HTR-8/SVneo (cell line): Measurements from ENCODE around the gene EFNA2.
A peak's percentile ranks its signal among the peaks of the same experiment; 100 is the strongest.
"Not testable (repeated sequence)": the region's sequence is repeated elsewhere in the genome, so short reads cannot be mapped to it uniquely, and the experiment has no call there.

Source experiments
- DNase-seq: peaks from one replicate; pipeline ENCODE4 v3.0.0; 2011; ENCODE audit warnings: low spot score, mixed read lengths; ENCODE audit not compliant: insufficient read length
- FAIRE-seq: peaks from 2 replicates; lab custom pipeline; 2011; peaks lifted over from hg19 to GRCh38; lab: Jason Lieb, UNC

EFNA2 gene

GRCh38 chr19:1312767-1313694 lies 27.4 kb downstream of the EFNA2 start:
- DNase-seq (peak; percentile 89), FAIRE-seq (no peak)

DNA sequence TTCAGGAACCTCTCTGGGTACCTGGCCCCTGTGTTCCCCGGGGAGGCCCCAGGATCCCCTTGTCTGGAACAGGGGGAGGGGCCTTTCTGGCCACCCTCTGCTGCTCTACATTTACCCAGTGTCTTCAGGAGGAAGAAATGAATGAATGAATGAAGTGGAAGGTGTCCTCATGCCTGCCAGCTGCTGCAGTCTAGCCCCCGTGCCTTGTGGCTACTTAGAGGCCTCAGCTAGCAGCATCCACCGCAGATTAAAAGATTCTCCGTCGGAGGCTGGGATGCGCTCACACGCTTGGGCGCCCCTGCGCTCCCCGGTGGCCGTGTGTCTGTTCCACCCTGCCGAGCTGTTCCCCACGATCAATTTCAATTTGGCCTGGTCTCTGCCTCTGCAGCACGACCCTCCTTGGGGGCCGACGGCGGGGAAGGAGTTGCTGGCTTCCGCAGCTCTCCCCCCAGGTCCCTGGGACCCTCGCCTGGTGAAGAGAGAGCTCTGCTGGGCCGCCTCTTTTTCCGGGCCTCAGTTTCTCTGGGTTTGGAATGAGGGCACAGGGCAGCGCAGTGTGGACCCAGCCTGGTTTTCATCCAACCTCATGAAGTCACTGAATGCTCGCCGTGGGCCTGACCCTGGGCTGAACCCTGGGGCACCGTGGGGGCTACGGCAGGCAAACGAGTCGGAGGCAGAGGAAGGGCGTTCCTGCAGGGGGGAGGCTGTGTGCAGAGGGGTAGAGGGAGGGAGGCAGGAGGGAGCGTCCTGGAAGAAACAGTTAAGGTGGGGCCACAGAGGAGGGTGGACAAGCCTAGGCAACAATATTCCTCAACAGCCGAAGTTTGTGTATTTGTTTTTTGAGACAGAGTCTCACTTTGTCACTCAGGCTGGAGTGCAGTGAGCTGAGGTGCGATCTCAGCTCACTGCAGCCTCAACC lies 28.3 kb downstream of the EFNA2 start:
- FAIRE-seq = no peak
- DNase-seq = no peak

DNA sequence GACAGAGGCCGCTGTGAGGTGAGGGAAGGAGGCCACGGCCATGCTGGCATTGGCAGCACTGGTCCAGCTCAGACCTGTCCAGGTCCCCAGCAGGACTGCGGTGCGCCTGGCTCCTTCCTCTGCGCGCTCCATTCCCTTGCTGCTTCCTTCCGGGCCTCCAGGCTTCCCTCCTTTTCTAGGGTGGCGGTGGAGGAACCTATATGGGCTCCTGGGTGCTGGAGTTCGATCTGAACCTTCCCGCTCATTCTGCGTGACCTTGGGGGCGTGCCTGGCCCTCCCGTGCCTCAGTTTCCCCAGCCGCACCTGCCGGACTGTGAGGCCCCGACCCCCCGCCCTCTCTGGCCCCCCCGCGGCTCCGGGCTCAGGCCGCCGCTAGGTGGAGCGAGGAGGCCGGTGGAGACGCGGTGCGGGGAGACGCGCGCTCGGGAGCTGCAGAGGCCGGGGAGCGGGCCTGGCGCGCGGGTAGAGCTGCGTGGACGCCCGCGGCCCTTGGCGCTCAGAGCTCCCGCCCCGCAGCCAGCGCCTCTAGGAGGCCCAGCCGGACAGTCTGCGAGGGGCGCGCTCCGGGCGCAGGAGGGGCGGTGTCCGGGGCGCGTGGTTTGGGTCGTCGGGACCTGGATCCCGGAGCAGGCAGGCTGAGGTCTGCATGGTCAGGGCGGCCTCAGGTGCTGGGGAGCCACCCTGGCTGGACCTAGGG lies 29.9 kb downstream of the EFNA2 start:
- DNase-seq = no peak
- FAIRE-seq = no peak

- no peak for DNase-seq
- FAIRE-seq = no peak
Measured at GRCh38 chr19:1316466-1316865, 30.8 kb downstream of the EFNA2 start.

DNA sequence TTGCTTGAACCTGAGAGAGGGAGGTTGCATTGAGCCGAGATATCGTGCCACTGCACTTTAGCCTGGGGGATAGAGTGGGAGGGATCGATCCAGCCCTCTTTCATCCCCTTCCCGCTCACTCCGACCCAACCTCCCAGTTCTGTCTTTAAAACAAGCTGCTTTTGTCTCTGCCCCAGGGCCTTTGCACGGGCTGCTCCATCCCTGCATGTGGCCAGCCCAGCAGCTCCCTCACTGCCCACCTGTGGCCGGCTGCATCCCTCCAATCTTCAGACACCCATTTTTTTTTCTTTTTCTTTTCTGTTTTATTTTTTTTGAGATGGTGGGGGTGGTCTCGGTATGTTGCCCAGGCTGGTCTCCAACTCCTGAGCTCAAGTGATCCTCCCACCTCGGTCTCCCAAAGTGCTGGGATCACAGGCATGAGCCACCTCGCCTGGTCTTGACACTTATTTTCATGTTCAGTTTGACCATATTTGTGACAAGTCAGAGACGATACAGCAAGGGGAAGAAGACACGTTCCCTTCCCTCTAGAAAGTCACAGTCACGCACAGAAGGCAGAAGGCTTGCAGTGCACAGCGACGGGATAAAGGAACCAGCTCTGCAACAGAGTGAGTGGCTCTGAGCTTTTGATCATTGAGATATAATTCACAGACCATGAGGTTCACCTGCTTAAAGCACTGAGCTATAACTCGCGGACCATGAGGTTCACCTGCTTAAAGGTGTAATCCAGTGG lies 31.8 kb downstream of the EFNA2 start:
- FAIRE-seq = no peak
- no peak for DNase-seq

DNA sequence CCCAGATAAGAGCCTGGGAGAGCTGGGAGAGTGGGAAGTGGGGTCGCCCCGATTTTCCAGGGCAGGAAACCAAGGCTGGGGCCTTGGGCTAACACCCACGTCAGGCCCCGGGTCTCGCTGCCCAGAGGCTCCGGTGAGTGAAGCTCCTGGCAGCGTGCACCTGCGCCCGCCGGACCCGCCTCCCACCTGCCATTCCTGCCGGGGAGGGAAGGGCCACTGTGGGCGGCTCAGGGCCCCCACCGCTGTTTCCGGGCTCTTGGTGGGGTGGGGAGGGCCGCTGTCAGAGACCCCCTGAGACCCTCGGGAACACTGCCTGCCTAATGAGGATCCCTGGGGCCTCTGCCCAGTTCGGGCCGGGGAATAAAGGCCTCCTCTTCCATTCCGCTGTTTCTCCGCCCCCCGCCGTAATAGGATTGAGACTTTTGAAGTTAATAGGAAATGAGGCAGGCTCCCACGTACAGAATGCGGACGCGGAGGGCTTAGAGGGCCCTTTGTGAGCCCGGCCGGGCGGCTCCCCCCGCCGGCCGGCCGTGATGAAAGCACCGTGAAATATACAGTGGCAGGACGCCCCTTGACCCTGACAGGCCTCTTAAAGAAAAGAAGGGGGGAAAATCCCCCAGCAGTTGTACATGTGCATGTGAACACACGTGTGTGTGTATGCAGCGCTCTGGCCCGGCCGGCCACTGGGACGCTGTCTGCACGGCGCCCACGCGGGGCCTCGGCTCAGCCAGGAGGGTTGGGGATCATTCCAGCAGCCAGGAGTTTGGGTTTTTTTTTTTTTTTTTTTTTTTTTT lies 33.2 kb downstream of the EFNA2 start:
- no peak for FAIRE-seq
- no peak for DNase-seq

GRCh38 chr19:1320282-1320650 lies 34.6 kb downstream of the EFNA2 start:
- not testable (repeated sequence) for DNase-seq, FAIRE-seq

DNA sequence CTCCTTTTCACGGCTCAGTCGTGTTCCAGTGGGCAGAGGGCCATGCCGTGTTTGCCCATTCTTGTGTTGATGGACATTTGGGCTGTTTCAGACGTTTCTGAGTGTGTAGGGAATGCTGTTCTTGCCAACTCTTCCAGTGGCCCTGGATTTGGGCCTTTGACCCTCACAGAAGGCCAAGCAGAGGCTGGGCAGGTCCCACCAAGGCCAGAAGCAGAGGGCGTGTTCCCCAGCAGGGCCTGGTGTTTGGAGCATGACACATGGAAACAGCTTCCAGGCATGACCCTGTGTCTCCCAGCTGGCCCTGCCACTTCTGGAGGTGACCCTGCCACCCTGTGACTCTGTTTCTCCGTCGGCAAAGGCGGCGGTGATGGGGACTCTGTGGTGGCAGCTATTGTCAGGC lies 35.9 kb downstream of the EFNA2 start:
- no peak for FAIRE-seq

GRCh38 chr19:1322198-1322981 lies 36.7 kb downstream of the EFNA2 start:
- FAIRE-seq (no peak), DNase-seq (no peak)

More for the DNA sequence above, 35.9 kb downstream of the EFNA2 start:
- DNase-seq = no peak

GRCh38 chr19:1324249-1324805 lies 38.7 kb downstream of the EFNA2 start:
- FAIRE-seq = no peak
- DNase-seq = no peak

GRCh38 chr19:1324806-1325567 lies 39.3 kb downstream of the EFNA2 start:
- FAIRE-seq = no peak
- peak; percentile 28 for DNase-seq

DNA sequence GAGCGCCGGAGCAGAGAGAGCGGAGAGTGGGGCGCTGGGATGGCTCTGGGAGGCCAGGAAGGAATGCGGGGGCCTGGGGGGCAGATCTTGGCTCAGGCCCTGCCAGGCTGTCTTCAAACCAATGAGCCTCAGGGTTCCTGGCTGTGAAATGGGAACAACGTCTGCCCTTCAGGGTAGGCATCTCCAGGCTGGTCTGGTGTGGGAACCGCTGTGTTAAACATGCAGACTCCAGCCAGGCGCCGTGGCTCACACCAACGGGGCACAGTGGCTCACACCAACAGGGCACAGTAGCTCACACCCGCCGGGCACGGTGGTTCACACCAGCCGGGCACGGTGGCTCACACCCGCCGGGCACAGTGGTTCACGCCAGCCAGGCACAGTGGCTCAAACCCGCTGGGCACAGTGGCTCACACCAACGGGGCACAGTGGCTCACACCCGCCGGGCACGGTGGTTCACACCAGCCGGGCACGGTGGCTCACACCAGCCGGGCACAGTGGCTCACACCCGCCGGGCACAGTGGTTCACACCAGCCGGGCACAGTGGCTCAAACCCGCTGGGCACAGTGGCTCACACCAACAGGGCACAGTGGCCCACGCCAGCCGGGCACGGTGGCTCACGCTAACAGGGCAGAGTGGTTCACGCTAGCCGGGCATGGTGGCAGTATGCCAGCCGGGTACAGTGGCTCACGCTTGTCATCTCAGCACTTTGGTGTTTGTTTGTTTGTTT lies 40.1 kb downstream of the EFNA2 start:
- no peak for DNase-seq
- FAIRE-seq = no peak

DNA sequence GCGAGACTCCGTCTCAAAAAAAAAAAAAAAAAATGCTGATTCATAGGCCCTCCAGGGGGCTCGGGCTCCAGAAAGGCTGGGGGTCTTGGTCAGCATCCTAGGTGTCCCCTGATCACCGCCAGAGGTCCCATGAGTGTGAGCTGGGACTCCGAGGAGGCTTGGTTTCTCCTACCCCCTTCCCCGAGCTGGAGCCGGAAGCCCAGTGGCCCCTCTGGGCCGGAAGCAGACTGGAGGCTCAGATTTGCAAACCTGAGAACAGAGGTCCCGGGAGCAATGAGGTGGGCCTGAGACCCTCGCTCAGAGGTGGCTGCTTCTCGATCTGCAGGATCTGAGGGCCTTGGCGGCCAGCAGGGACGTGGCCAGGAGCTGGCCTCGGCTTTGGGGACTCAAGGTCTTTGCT lies 41.5 kb downstream of the EFNA2 start:
- DNase-seq (no peak), FAIRE-seq (no peak)

DNA sequence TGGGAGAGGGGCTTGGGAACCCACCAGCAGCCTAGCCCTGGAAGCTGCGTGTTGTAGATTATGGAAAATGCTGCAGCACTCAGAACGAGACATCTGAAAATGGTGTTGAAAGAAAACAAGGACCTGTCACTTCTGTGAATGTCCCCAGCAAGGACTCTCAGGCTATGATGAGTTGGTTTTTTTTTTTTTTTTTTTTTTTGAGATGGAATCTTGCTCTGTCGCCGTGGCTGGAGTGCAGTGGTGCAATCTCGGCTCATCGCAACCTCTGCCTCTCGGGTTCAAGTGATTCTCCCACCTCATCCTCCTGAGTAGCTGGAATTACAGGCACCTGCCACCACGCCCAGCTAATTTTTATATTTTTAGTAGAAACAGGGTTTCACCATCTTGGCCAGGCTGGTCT lies 46.5 kb downstream of the EFNA2 start:
- DNase-seq, FAIRE-seq: not testable (repeated sequence)

- no peak for FAIRE-seq
- no peak for DNase-seq
Measured at GRCh38 chr19:1336079-1336684, 50.5 kb downstream of the EFNA2 start.
